OCI-LY1 (cell line): ENCODE results near the gene KLC1.

Experiments
- EZH2 ChIP-seq: fragments of 200-600 bp; sonication (generic), shearing (Covaris generic); IDR thresholded peaks from 2 replicates; pipeline ENCODE4 v1.8.0; 2017; ENCODE audit warnings: borderline replicate concordance, mixed run types, mild to moderate bottlenecking, antibody characterized with exemption, low read length, moderate library complexity, mixed read lengths
- TF ChIP-seq, protein P1 (sequence below): fragments of 200-600 bp; sonication (generic), shearing (Covaris generic); IDR thresholded peaks from 2 replicates; pipeline ENCODE4 v1.5.1; 2017; ENCODE audit warnings: mild to moderate bottlenecking, antibody characterized with exemption, low read length, moderate library complexity, mixed read lengths

DNA sequence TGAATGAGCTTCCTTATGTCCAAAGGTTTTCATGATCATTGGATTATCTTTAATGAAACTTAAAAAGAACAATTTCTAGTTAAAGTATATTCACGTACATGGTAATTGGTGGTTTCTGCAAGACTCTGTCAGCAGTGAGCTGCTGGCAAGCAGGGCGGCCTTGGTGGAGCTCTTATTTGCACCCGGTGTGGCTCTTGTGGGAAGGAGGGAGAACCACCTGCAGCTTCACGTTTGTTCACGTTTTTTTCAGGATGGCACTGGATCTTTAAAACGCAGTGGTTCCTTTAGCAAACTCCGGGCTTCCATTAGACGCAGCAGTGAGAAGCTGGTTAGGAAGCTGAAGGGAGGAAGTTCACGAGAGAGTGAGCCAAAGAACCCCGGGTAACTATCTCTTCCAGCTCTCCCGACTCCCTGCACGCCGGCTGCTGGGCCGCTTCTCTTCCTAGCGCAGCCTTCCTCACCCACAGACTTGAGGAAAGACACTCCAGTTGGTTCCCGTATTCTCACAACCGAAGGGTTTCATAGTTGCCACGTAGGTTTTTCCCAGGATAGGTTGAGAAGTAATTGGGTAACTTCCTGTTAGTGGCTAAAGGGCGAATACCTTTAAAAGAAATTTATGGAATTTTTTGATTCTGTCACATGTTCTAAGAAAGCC, 57.9 kb downstream of the KLC1 start:
- TF ChIP-seq, protein P1, sequence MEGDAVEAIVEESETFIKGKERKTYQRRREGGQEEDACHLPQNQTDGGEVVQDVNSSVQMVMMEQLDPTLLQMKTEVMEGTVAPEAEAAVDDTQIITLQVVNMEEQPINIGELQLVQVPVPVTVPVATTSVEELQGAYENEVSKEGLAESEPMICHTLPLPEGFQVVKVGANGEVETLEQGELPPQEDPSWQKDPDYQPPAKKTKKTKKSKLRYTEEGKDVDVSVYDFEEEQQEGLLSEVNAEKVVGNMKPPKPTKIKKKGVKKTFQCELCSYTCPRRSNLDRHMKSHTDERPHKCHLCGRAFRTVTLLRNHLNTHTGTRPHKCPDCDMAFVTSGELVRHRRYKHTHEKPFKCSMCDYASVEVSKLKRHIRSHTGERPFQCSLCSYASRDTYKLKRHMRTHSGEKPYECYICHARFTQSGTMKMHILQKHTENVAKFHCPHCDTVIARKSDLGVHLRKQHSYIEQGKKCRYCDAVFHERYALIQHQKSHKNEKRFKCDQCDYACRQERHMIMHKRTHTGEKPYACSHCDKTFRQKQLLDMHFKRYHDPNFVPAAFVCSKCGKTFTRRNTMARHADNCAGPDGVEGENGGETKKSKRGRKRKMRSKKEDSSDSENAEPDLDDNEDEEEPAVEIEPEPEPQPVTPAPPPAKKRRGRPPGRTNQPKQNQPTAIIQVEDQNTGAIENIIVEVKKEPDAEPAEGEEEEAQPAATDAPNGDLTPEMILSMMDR: no peak
- TF ChIP-seq EZH2: no peak
